ENCODE measurements around the gene HERPUD1.

DNA sequence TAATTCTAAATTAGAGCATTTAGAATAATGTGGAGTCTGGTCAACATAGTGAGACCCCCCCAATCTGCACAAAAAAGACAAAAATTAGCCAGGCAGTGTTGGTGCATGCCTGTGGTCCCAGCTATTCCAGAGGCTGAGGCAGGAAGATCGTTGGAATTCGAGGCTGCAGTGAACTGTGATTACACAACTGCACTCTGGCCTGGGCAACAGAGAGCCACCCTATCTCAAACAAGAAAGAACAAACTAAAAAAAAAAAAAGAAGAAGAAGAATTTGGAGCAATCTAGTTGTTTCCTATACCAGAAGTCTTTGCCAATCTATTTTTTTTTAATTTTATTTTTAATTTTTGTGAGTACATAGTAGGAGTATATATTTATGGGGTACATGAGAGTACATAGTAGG, 35.8 kb downstream of the HERPUD1 start:
- TF ChIP-seq, protein P1, sequence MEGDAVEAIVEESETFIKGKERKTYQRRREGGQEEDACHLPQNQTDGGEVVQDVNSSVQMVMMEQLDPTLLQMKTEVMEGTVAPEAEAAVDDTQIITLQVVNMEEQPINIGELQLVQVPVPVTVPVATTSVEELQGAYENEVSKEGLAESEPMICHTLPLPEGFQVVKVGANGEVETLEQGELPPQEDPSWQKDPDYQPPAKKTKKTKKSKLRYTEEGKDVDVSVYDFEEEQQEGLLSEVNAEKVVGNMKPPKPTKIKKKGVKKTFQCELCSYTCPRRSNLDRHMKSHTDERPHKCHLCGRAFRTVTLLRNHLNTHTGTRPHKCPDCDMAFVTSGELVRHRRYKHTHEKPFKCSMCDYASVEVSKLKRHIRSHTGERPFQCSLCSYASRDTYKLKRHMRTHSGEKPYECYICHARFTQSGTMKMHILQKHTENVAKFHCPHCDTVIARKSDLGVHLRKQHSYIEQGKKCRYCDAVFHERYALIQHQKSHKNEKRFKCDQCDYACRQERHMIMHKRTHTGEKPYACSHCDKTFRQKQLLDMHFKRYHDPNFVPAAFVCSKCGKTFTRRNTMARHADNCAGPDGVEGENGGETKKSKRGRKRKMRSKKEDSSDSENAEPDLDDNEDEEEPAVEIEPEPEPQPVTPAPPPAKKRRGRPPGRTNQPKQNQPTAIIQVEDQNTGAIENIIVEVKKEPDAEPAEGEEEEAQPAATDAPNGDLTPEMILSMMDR (conservative IDR thresholded peaks at IDR 0.05; ENCODE audit: low read depth, low read length), result no peak
- TF ChIP-seq EZH2 (IDR thresholded peaks at IDR 0.05; ENCODE audit: borderline replicate concordance, low read depth, low read length, poor library complexity, severe bottlenecking), result no peak
